ENCODE measurements around the gene HSPA1L.

Gene HSPA1L

DNA sequence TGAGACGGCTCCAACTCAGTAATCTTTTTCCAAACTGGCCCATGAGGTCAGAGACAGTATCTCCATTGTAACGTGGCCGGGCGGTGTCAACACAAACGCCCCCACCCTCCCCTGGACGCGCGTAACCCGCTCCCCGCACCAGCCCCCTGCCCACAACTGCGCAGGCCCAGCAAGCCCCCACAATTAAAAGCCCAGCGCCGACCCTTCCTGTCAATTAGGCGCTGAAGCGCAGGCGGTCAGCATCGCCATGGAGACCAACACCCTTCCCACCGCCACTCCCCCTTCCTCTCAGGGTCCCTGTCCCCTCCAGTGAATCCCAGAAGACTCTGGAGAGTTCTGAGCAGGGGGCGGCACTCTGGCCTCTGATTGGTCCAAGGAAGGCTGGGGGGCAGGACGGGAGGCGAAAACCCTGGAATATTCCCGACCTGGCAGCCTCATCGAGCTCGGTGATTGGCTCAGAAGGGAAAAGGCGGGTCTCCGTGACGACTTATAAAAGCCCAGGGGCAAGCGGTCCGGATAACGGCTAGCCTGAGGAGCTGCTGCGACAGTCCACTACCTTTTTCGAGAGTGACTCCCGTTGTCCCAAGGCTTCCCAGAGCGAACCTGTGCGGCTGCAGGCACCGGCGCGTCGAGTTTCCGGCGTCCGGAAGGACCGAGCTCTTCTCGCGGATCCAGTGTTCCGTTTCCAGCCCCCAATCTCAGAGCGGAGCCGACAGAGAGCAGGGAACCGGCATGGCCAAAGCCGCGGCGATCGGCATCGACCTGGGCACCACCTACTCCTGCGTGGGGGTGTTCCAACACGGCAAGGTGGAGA lies at the start of gene HSPA1L, which contains the start of gene HSPA1A:
TSS of gene HSPA1L (minus strand) at position 259 of the 814 bp plus-strand sequence. CDS start 3,311 bp downstream, outside the sequence.
TSS of gene HSPA1A (plus strand) at position 519 of the 814 bp plus-strand sequence. CDS start at position 733, 214 bp downstream.
- ChIA-PET CTCF (interaction anchor here (0.7 to 1.1 kb wide), 5 partner anchors 11 to 79 kb away, joined by 3 read pairs; partner anchors contain the start of gene CLIC1), POLR2A (interaction anchor here (0.5 to 5.6 kb wide), 41 partner anchors 8 to 1156 kb away, joined by 3 to 206 read pairs (median 4); partner anchors contain the start of genes ABHD16A, C6orf47, CLIC1 and DDAH2)
- H3K36me3 ChIP-seq (ENCODE audit: control insufficient read depth in 2 of 2, insufficient read depth in 1 of 2, low read length in 2 of 2), result peaks cover 0 to 31% of the 10 kb centered on the region in 2 experiments; a peak in 1 of 3 replicates
- H3K4me3 ChIP-seq (ENCODE audit: low read depth, low read length), result peak within 1 kb of the TSS; percentile 46
- H3K27ac ChIP-seq (ENCODE audit: extremely low read depth, low read depth, low read length), result peak within 1 kb of the TSS; percentile 80
- no peak for TF ChIP-seq ZNF830 (tag by site-specific recombination; IDR thresholded peaks at IDR 0.05; ENCODE audit: low read depth)
- TF ChIP-seq ZFP3 (tag by site-specific recombination; IDR thresholded peaks at IDR 0.05; ENCODE audit: low read depth), result no peak
- TF ChIP-seq, protein P1, sequence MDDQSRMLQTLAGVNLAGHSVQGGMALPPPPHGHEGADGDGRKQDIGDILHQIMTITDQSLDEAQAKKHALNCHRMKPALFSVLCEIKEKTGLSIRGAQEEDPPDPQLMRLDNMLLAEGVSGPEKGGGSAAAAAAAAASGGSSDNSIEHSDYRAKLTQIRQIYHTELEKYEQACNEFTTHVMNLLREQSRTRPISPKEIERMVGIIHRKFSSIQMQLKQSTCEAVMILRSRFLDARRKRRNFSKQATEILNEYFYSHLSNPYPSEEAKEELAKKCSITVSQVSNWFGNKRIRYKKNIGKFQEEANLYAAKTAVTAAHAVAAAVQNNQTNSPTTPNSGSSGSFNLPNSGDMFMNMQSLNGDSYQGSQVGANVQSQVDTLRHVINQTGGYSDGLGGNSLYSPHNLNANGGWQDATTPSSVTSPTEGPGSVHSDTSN (CRISPR knock-in tag; IDR thresholded peaks at IDR 0.05), result 0 out of 2 replicates have a peak, but pooled peaks have one; percentile 46
- TF ChIP-seq, protein P2, sequence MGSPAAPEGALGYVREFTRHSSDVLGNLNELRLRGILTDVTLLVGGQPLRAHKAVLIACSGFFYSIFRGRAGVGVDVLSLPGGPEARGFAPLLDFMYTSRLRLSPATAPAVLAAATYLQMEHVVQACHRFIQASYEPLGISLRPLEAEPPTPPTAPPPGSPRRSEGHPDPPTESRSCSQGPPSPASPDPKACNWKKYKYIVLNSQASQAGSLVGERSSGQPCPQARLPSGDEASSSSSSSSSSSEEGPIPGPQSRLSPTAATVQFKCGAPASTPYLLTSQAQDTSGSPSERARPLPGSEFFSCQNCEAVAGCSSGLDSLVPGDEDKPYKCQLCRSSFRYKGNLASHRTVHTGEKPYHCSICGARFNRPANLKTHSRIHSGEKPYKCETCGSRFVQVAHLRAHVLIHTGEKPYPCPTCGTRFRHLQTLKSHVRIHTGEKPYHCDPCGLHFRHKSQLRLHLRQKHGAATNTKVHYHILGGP (tag by site-specific recombination; IDR thresholded peaks at IDR 0.05), result no peak
- TF ChIP-seq SP3 (tag by site-specific recombination; IDR thresholded peaks at IDR 0.05), result no peak
- TF ChIP-seq, protein P3, sequence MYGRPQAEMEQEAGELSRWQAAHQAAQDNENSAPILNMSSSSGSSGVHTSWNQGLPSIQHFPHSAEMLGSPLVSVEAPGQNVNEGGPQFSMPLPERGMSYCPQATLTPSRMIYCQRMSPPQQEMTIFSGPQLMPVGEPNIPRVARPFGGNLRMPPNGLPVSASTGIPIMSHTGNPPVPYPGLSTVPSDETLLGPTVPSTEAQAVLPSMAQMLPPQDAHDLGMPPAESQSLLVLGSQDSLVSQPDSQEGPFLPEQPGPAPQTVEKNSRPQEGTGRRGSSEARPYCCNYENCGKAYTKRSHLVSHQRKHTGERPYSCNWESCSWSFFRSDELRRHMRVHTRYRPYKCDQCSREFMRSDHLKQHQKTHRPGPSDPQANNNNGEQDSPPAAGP (tag by site-specific recombination; IDR thresholded peaks at IDR 0.05), result no peak
- peaks cover 4% of the 10 kb centered on the region; the same call in 1 of the 2 replicates for H3K4me1 ChIP-seq (ENCODE audit: control insufficient read depth, insufficient read depth, low read length)
- H3K9me3 ChIP-seq (ENCODE audit: control insufficient read depth, insufficient read depth, low read depth, low read length), result no peaks in the 10 kb centered on the region

DNA sequence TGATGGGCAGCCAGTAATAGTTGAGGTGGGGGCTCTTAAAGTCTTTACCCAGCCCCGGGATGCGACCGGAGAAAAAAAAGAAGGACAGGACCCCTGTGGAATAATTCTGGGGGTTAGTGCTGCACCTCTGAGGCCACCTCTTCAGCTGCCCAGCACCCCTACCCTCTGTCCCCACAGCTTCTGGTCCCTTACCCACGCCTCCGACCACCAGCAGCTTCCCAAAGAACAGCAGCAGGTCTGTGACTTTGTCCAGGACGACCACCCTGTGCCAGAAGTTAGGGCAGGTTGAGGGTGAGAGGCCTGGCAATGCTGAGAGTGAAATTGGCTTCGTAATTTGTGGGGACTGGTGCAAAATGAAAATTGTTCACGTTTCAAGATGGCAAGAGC lies 49.7 kb upstream of the HSPA1L start:
- peaks cover 0 to 16% of the 10 kb centered on the region in 2 experiments; a peak in 1 of 3 replicates for H3K36me3 ChIP-seq (ENCODE audit: control insufficient read depth in 2 of 2, insufficient read depth in 1 of 2, low read length in 2 of 2)
- H3K9me3 ChIP-seq (ENCODE audit: control insufficient read depth, insufficient read depth, low read depth, low read length), result no peaks in the 10 kb centered on the region
- H3K27ac ChIP-seq (ENCODE audit: extremely low read depth, low read depth, low read length), result no peak overlapping the region
- CTCF ChIA-PET, result interaction anchor here (1.0 to 7.0 kb wide), 4 partner anchors 25 to 174 kb away, joined by 3 to 53 read pairs (median 3); no protein-coding TSS in a partner anchor
- H3K4me3 ChIP-seq (ENCODE audit: low read depth, low read length), result no peak overlapping the region
- peaks cover 2% of the 10 kb centered on the region; the same call in 1 of the 2 replicates for H3K4me1 ChIP-seq (ENCODE audit: control insufficient read depth, insufficient read depth, low read length)
- POLR2A ChIA-PET, result interaction anchor here (2.9 to 5.0 kb wide), 2 partner anchors 25 to 38 kb away, joined by 92 to 125 read pairs; partner anchors contain the start of gene HSPA1B
- TF ChIP-seq, protein P4, sequence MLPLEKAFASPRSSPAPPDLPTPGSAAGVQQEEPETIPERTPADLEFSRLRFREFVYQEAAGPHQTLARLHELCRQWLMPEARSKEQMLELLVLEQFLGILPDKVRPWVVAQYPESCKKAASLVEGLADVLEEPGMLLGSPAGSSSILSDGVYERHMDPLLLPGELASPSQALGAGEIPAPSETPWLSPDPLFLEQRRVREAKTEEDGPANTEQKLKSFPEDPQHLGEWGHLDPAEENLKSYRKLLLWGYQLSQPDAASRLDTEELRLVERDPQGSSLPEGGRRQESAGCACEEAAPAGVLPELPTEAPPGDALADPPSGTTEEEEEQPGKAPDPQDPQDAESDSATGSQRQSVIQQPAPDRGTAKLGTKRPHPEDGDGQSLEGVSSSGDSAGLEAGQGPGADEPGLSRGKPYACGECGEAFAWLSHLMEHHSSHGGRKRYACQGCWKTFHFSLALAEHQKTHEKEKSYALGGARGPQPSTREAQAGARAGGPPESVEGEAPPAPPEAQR (tag by site-specific recombination; IDR thresholded peaks at IDR 0.05), result no peak
- no peak for TF ChIP-seq ZNF112 (tag by site-specific recombination; IDR thresholded peaks at IDR 0.05)
- no peak for TF ChIP-seq ZNF629 (tag by site-specific recombination; IDR thresholded peaks at IDR 0.05)
- TF ChIP-seq ZFP3 (tag by site-specific recombination; IDR thresholded peaks at IDR 0.05; ENCODE audit: low read depth), result no peak
- TF ChIP-seq KLF10 (tag by site-specific recombination; IDR thresholded peaks at IDR 0.05), result no peak
- TF ChIP-seq, protein P5, sequence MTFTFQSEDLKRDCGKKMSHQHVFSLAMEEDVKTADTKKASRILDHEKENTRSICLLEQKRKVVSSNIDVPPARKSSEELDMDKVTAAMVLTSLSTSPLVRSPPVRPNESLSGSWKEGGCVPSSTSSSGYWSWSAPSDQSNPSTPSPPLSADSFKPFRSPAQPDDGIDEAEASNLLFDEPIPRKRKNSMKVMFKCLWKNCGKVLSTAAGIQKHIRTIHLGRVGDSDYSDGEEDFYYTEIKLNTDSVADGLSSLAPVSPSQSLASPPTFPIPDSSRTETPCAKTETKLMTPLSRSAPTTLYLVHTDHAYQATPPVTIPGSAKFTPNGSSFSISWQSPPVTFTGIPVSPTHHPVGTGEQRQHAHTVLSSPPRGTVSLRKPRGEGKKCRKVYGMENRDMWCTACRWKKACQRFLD (tag by site-specific recombination; IDR thresholded peaks at IDR 0.05), result no peak
- no peak for TF ChIP-seq BCL11B (tag by site-specific recombination; IDR thresholded peaks at IDR 0.05; ENCODE audit: low read depth)
- TF ChIP-seq, protein P6, sequence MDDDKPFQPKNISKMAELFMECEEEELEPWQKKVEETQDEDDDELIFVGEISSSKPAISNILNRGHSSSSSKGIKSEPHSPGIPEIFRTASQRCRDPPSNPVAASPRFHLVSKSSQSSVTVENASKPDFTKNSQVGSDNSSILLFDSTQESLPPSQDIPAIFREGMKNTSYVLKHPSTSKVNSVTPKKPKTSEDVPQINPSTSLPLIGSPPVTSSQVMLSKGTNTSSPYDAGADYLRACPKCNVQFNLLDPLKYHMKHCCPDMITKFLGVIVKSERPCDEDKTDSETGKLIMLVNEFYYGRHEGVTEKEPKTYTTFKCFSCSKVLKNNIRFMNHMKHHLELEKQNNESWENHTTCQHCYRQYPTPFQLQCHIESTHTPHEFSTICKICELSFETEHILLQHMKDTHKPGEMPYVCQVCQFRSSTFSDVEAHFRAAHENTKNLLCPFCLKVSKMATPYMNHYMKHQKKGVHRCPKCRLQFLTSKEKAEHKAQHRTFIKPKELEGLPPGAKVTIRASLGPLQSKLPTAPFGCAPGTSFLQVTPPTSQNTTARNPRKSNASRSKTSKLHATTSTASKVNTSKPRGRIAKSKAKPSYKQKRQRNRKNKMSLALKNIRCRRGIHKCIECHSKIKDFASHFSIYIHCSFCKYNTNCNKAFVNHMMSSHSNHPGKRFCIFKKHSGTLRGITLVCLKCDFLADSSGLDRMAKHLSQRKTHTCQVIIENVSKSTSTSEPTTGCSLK (tag by site-specific recombination; IDR thresholded peaks at IDR 0.05), result no peak
- no peak for TF ChIP-seq SP2 (tag by site-specific recombination; IDR thresholded peaks at IDR 0.05)
- TF ChIP-seq MEIS1 (CRISPR knock-in tag; IDR thresholded peaks at IDR 0.05; ENCODE audit: borderline replicate concordance), result no peak
- TF ChIP-seq ZNF202 (tag by site-specific recombination; IDR thresholded peaks at IDR 0.05; ENCODE audit: borderline replicate concordance), result no peak

Data from HEK293 (cell line).